Umbilical cord (tissue), 2 donors: ENCODE measurements around the gene DCDC2. TPM values are rescaled to one million over a fixed set of nuclear protein-coding genes. Genes with fewer than 3 reads are reported as not detected.
"Not testable (repeated sequence)": the region's sequence is repeated elsewhere in the genome, so short reads cannot be mapped to it uniquely, and the experiment has no call there.

ENCODE experiments used
- DNase-seq: peaks from one replicate; pipeline ENCODE4 v3.0.0-alpha.2; 2015; ENCODE audit warnings: low spot score
- total RNA-seq: library from RNA; depleted of rRNA; stranded (reverse); fragments of >200 nt; gene quantifications from one replicate; pipeline ENCODE4 v1.2.3, GENCODE V29; 2014; ENCODE audit warnings: low replicate concordance; ENCODE audit not compliant: insufficient read depth

Gene DCDC2
- 4.3 TPM for total RNA-seq

DNA sequence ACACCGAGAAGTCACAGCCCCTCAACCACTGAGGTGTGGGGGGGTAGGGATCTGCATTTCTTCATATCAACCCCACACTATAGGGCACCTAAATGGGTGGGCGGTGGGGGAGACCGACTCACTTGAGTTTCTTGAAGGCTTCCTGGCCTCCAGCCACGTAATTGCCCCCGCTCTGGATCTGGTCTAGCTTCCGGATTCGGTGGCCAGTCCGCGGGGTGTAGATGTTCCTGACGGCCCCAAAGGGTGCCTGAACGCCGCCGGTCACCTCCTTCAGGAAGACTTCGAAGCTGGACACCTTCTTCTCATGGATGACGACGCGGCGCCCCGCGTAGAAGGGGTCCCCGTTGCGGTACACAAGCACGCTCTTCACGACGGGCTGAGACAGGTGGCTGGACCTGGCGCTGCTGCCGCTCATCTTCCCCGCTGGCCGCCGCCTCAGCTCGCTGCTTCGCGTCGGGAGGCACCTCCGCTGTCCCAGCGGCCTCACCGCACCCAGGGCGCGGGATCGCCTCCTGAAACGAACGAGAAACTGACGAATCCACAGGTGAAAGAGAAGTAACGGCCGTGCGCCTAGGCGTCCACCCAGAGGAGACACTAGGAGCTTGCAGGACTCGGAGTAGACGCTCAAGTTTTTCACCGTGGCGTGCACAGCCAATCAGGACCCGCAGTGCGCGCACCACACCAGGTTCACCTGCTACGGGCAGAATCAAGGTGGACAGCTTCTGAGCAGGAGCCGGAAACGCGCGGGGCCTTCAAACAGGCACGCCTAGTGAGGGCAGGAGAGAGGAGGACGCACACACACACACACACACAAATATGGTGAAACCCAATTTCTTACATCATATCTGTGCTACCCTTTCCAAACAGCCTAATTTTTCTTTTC is at the start of gene DCDC2:
TSS of gene DCDC2 (minus strand) at position 724 of the 883 bp plus-strand sequence. CDS start at position 415, 309 bp downstream.
- DNase-seq: peak; percentile 3

DNA sequence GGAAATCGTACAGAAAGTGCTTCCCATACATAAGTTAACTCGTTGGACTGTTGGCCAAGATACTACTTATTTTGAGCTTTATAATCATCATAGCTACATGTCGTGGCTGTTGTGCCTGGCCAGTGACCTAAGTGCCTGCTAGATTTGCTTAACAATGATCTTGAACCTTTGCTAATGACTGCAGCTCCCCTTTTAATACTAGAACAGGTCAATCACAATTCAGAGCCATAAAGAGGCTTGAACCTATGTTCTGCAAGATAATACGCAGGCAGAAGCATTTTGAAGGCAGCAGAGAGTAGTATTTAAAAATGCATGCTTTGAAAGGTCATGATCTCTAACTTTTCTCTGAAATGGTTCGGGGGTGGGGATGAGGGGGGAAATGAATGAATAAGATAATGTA is 47.4 kb upstream of the DCDC2 start:
- no peak for DNase-seq

DNA sequence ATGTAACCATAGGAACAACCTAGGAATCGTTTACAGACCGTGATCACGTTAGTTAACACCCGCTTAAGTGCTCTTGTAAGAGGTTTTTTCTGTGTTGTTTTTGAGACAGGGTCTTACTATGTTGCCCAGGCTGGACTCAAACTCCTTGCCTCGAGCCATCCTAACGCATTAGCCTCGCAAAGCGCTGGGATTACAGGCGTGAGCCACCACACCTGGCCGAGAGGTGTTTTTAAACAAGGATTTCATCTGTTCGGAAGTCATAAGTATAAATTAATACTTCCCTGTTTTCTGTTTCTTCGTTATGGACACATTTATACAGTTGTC is 45.6 kb upstream of the DCDC2 start:
- DNase-seq: no peak

DNA sequence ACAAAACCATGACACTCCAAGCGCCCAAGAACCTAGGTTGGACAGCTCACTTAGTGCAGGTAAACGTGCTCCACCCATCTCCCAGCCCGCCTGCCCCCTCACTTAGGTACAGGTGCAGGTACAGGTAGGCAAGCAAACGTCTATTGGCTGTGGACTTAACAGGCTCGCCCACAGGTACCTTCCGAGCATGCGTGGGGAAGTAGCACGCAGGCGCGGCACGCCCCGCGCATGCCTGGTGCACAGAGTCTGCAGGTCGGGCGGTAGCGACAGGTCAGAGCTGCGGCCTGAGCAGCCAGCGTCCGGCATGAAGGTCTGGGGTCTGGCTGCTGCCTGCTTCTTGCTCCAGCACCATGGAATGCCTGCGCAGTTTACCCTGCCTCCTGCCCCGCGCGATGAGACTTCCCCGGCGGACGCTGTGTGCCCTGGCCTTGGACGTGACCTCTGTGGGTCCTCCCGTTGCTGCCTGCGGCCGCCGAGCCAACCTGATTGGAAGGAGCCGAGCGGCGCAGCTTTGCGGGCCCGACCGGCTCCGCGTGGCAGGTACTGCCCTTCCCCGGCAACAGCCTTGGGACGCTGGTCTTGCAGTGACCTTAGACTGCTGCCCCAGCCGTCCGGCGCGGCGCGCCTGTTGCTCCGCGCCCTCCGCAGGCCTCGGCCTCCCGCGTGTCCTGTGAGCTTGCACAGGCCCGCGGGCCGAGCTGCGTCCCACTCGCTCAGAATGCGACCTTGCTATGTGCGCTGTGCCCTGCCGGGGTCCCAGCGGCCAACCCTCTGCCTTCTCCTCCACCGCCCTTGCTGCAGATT is 45.0 kb upstream of the DCDC2 start, which contains the start of gene MRS2:
TSS of gene MRS2 (plus strand) at position 240 of the 804 bp plus-strand sequence. CDS start at position 351, 111 bp downstream.
- peak; percentile 92 for DNase-seq

DNA sequence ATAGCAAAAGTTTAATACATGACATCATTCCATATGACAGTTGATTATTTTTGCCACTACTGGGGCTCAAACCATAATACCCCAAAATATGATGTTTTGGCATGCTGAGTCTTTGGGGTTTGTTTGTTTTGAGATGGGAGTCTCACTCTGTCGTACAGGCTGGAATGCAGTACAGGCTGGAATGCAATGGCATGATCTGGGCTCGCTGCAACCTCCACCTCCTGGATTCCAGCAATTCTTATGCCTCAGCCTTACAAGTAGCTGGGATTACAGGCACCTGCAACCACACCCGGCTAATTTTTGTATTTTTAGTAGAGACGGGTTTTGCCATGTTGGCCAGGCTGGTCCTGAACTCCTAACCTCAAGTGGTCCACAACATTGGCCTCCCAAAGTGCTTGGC is 43.6 kb upstream of the DCDC2 start:
- DNase-seq: no peak

DNA sequence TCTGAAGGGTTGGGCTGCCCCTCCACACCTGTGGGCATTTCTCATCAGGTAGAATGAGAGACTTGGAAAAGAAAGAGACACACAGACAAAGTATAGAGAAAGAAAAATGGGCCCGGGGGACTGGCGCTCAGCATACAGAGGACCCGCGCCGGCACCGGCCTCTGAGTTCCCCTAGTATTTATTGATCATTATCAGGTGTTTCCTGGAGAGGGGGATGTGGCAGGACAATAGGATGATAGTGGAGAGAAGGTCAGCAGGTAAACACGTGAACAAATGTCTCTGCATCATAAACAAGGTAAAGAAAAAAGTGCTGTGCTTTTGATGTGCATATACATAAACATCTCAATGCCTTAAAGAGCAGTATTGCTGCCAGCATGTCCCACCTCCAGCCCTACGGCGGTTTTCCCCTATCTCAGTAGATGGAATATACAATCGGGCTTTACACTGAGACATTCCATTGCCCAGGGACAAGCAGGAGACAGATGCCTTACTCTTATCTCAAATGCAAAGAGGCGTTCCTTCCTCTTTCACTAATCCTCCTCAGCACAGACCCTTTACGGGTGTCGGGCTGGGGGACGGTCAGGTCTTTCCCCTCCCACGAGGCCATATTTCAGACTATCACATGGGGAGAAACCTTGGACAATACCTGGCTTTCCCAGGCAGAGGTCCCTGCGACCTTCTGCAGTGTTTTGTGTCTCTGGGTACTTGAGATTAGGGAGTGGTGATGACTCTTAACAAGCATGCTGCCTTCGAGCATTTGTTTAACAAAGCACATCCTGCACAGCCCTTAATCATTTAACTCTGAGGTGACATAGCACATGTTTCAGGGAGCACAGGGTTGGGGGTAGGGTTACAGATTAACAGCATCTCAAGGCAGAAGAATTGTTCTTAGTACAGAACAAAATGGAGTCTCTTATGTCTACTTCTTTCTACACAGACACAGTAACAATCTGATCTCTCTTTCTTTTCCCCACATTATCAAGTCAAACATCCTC is 42.5 kb upstream of the DCDC2 start:
- not testable (repeated sequence) for DNase-seq

DNA sequence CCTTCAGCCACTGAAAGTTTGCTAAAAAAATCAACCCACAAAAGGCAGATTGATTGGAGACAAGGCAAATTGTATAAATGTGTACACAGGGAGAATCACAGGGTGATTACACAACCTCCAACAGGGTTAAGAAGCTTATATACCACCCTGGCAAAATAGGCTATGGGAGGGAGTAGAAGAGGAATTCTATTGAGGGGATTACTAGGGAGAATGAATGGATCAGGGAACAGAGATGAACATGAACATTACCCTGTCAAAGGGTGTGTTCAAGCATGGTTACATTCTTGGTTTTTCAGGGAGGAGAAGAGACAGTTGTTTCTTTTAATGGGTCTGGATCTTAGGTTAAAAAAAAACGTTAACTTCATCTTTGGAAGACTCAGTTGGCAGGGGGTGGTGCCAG is 39.8 kb upstream of the DCDC2 start:
- DNase-seq: no peak

DNA sequence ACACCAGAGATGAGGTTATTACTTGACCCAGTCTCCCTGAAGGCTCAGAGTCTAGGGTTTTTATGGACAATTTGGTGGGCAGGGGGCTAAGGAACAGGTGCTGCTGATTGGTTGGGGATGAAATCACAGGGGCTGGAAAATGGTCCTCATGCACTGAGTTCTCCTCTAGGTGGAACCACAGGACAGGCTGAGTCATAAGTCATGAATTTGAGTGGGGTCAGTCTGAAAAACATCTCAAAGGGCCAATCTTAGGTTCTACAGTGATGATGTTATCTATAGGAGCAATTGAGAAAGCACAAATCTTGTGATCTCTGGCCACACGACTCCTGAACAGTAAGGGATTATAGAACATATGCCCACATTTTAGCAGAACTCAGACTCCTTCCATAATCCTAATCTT is 39.0 kb upstream of the DCDC2 start:
- no peak for DNase-seq

DNA sequence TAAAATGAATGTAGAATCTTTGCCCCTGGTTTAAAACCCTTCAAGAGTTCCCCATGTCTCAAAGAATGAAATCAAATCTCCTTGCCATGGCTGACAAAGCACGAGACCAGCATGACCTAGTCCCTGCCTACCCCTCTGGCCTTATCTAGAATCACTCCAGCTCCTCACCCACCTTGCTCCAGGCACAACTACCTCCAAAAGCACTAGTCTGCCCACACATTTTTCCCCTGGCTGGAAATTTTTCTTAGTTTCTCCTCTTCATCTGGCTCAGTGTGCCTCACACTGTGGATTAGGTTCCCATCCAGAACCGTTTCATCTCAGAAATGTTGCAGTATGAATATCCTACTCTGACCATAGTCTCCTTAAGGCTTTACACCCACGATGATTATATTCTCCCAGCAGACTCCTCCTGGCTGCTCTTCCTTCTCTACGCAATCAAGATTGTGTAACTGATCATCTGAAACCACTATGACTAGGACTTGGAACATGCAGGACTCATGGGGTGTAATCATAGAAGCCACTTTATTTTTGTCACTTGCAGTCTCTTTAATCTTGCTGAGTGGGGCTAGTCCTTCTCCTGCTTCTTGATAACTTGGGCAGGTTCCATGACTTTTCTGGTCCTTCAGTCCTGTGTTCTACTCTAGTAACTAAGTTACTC is 37.0 kb upstream of the DCDC2 start:
- no peak for DNase-seq

DNA sequence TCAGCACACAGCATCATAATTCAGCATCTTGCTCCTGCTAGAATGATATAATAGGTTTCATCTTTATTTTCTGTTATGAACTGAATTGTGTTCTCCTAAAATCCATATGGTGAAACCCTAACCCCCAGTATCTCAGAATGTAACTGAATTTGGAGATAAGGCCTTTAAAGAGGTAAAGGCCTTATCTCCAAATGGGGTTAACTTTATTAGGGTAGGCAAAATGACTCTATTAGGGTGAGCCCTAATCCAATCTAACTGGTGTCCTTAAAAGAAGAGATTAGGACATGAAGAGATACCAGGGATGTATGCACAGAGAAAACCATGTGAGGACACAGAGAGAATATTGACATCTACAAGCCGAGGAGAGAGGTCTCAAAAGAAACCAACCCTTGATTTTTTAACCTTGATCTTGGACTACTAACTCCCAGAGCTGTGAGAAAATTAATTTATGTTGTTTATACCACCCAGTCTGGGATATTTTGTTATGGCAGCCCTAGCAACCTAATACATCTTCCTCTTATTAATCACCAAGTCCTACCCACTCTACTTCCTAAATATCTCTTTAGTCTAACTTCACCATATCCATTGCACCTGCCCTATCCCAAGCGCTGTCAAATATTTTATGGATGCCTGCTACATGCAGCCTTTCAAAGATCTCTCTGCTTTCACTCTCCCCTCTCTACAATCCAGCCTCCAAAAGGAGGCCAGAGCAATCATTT is 36.4 kb upstream of the DCDC2 start:
- DNase-seq: no peak

DNA sequence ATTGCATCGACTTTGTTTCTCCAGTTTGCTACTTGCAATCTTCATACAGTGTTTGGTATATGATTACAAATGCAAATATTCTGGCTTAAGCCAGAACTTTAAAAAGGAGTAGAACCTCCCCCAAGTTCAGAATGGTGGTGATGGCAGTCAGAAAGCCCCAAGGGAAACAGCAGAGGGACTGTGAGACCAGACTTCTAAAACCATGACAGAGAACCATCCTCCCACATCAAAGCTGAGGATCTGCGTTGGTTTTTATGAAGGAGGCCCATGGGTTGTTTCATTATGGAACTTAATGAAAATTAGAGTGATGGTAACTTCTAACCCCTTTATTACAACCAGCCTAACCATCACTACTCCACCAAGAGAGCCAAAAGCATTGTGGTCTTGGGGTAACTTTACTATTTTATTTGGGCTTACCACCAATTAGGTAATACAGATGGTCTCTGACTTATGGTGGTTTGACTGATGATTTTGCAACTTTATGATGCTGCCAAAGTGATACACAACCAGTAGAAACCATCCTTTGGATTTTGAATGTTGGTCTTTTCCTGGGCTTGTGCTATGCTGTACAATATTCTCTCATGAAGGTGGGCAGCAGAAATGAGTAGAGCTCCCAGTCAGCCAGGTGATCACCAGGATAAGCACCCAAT is 34.0 kb upstream of the DCDC2 start:
- DNase-seq: no peak

DNA sequence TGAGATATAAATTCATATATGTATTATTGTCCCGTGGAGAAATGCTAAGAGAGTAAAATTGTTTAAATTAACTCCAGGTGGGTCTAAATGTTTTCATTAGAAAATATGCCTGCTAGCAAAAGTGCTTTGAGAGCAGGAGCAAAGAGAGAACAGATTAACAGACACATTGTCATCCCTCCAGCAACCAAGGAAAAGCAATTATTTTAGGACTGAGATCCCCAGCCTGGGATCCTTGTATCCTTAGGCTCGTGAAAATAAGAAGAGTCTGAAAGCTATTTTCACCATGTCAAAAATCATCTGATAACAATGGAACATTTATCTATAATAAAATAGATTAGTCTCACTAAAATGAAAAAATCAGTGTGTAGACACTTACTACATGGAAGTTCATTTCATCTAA is 33.3 kb upstream of the DCDC2 start:
- DNase-seq: no peak

DNA sequence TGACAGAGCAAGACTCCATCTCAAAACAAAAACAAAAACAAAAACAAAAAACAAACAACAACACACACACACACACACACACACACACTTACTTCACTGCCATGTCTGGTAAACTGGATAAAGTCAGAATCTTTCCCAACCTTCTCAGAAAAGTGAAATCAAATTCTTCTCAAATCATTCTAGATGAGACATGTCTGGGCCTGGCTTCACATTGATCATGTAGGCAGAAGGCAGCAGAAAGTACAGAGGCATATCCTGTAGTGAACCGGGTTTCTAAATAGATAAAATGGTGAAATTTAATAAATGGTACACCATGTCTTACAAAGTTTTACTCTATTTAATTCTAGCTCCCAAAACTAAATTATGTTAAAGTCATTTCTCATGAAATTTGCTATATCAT is 30.0 kb upstream of the DCDC2 start:
- DNase-seq: peak; percentile 14

DNA sequence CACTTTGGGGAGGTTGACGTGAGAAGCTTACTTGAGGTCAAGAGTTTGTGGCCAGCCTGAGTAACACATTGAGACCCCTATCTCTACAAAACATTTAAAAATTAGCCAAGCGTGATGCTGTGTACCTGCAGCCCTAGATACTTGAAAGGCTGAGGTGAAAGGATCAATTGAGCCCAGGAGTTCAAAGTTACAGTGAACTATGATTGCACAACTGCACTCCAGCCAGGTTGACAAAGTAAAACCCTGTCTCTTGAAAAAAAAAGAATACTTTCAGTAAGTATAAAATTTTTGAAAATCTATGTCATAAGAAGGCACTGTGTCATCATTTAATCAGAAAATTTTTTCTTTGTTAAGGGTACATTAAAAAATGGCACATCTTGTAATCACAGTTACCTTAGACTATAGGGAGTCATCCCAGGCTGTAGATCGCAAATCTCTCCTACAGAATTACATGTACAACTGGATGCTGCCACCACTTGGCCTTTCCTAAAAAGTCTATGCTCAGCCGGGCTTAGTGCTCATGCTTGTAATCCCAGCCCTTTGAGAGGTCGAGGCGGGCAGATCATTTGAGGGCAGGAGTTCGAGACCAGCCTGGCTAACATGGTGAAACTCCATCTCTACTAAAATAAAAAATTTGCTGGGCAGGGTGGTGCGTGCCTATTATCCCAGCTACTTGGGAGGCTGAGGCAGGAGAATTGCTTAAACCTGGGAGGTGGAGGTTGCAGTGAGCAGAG is 27.8 kb upstream of the DCDC2 start:
- DNase-seq: no peak

DNA sequence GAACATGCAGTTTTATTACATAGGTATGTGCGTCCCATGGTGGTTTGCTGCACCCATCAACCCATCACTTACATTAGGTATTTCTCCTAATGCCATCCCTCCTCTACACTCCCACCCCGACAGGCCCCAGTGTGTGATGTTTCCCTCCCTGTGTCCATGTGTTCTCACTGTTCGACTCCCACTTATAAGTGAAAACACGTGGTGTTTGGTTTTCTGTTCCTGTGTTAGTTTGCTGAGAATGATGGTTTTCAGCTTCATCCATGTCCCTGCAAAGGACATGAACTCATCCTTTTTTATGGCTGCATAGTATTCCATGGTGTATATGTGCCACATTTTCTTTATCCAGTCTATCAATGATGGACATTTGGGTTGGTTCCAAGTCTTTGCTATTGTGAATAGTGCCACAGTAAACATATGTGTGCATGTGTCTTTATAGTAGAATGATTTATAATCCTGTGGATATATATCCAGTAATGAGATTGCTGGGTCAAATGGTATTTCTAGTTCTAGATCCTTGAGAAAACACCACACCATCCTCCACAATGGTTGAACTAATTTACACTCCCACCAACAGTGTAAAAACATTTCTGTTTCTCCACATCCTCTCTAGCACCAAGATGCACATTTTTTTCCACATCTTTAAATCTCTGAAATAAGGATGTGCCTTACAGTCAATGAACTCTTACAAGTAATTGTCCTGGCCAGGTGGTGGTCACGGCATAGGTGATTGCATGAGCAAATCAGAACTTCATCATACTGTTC is 26.7 kb upstream of the DCDC2 start:
- not testable (repeated sequence) for DNase-seq

DNA sequence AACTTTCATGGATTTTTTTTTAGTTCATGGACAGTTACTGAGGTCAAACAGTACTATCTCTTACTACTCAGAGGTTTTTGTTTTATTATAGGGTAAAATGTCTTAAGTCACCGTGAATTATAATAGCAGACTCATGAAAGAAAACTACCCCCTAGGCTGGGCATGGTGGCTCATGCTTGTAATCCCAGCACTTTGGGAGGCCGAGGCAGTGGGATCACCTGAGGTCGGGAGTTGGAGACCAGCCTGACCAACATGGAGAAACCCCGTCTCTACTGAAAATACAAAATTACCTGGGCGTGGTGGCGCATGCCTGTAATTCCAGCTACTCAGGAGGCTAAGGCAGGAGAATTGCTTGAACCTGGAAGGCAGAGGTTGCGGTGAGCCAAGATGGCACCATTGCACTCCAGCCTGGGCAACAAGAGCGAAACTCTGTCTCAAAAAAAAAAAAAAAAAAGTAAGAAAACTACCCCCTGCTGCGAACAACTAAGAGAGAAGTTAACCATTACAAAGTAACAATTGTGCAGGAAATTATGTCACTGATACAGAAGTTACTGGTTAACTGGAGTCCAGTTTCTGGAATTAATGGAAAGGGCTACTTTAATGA is 25.1 kb upstream of the DCDC2 start:
- DNase-seq: not testable (repeated sequence)

DNA sequence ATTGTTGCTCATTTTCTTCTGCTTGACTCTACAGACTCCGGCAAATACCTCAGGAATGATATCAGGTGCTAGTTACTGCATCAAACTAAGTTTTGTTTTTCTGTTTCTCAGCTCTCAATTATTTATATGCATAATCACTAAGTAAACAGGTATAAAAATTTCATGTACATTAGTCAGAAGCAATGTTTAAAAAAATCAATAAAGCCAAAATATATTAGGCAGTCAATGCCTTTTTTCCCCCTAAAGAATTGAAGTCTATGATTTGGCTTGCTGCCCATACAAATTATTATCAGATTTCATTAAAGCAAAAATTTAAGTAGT is 24.3 kb upstream of the DCDC2 start:
- no peak for DNase-seq
